Activated T-cell treated with anti-CD3 and anti-CD28 coated beads, Interleukin-2, amount 50 U/mL, for 48 hours (primary cell): ENCODE results near the gene ZBTB48.

Experiments
- DNase-seq, 2 experiments: peaks; one replicate each; pipeline ENCODE4 v3.0.0-alpha.2; 2020

Gene ZBTB48

GRCh38 chr1:6614019-6614928 lies 34.5 kb downstream of the ZBTB48 start:
- DNase-seq: peak; percentile 63 to 71

GRCh38 chr1:6614929-6615785 lies 35.4 kb downstream of the ZBTB48 start:
- no peak for DNase-seq

- no peak for DNase-seq
Observed at GRCh38 chr1:6619045-6619444, 39.3 kb downstream of the ZBTB48 start.

- no peak for DNase-seq
Observed at GRCh38 chr1:6621429-6622391, 41.9 kb downstream of the ZBTB48 start.

GRCh38 chr1:6622396-6623152 lies 42.8 kb downstream of the ZBTB48 start:
- no peak for DNase-seq

GRCh38 chr1:6623269-6623965 lies 43.6 kb downstream of the ZBTB48 start:
- no peak for DNase-seq

- peak; percentile 91 to 92 for DNase-seq
Observed at GRCh38 chr1:6624710-6625583, 45.2 kb downstream of the ZBTB48 start, which contains the start of gene THAP3. Gene THAP3 (plus strand): TSS chr1:6624868. CDS start chr1:6625219, 351 bp downstream.

- peak; percentile 43 to 45 for DNase-seq
Observed at GRCh38 chr1:6625584-6626149, 45.9 kb downstream of the ZBTB48 start.

GRCh38 chr1:6627031-6627430 lies 47.2 kb downstream of the ZBTB48 start:
- no peak for DNase-seq

GRCh38 chr1:6627841-6628545 lies 48.2 kb downstream of the ZBTB48 start:
- no peak for DNase-seq

- DNase-seq: no peak
Observed at GRCh38 chr1:6628971-6629479, 49.2 kb downstream of the ZBTB48 start.

- DNase-seq: no peak
Observed at GRCh38 chr1:6630027-6630426, 50.2 kb downstream of the ZBTB48 start.

GRCh38 chr1:6631058-6631457 lies 51.3 kb downstream of the ZBTB48 start:
- no peak for DNase-seq

- no peak for DNase-seq
Observed at GRCh38 chr1:6632588-6633514, 53.1 kb downstream of the ZBTB48 start.

- peak; percentile 62 to 63 for DNase-seq
Observed at GRCh38 chr1:6634371-6635052, 54.7 kb downstream of the ZBTB48 start.

- DNase-seq: no peak
Observed at GRCh38 chr1:6635161-6635909, 55.5 kb downstream of the ZBTB48 start.
